KOPT-K1 (cell line): Measurements from ENCODE around the gene RSF1.

Source experiments
- H3K27ac ChIP-seq: fragments of 200-600 bp; sonication (generic); 2 replicates; pipeline ENCODE4 v1.5.1; 2016; ENCODE audit warnings: antibody characterized with exemption, mild to moderate bottlenecking, low read depth, low read length; ENCODE audit not compliant: poor library complexity, severe bottlenecking
- H3K36me3 ChIP-seq: fragments of 200-600 bp; sonication (generic); 2 replicates; pipeline ENCODE4 v1.5.1; 2017; ENCODE audit warnings: antibody characterized with exemption, mild to moderate bottlenecking, low read length, moderate library complexity; ENCODE audit not compliant: insufficient read depth
- H3K9me3 ChIP-seq: fragments of 200-600 bp; sonication (generic); 2 replicates; pipeline ENCODE4 v1.5.1; 2017; ENCODE audit warnings: antibody characterized with exemption, low read length, mild to moderate bottlenecking; ENCODE audit not compliant: insufficient read depth, poor library complexity, severe bottlenecking

The RSF1 gene

GRCh38 chr11:77699425-77699824 is 121.1 kb downstream of the RSF1 start:
- H3K27ac ChIP-seq: no peak overlapping the region
- H3K9me3 ChIP-seq: no peaks in the 10 kb centered on the region
- H3K36me3 ChIP-seq: peaks cover 64% of the 10 kb centered on the region

GRCh38 chr11:77698896-77699295 is 121.6 kb downstream of the RSF1 start:
- Histone ChIP-seq H3K36me3 (peaks cover 59% of the 10 kb centered on the region), H3K27ac (no peak overlapping the region), H3K9me3 (no peaks in the 10 kb centered on the region)

GRCh38 chr11:77697865-77698264 is 122.7 kb downstream of the RSF1 start:
- Histone ChIP-seq H3K27ac (no peak overlapping the region), H3K9me3 (no peaks in the 10 kb centered on the region), H3K36me3 (peaks cover 64% of the 10 kb centered on the region)

- Histone ChIP-seq H3K9me3 (no peaks in the 10 kb centered on the region), H3K27ac (no peak overlapping the region), H3K36me3 (peaks cover 73% of the 10 kb centered on the region)
Observed at GRCh38 chr11:77695417-77695816, 125.1 kb downstream of the RSF1 start.

GRCh38 chr11:77690649-77691048 is 129.9 kb downstream of the RSF1 start:
- peaks cover 80% of the 10 kb centered on the region for H3K36me3 ChIP-seq
- H3K9me3 ChIP-seq: no peaks in the 10 kb centered on the region

GRCh38 chr11:77687088-77687487 is 133.4 kb downstream of the RSF1 start:
- Histone ChIP-seq H3K27ac (no peak overlapping the region), H3K9me3 (no peaks in the 10 kb centered on the region), H3K36me3 (peaks cover 94% of the 10 kb centered on the region)

More at GRCh38 chr11:77690649-77691048, 129.9 kb downstream of the RSF1 start:
- no peak overlapping the region for H3K27ac ChIP-seq

GRCh38 chr11:77677138-77677537 is 143.4 kb downstream of the RSF1 start:
- Histone ChIP-seq H3K36me3 (peaks cover 95% of the 10 kb centered on the region), H3K27ac (no peak overlapping the region), H3K9me3 (no peaks in the 10 kb centered on the region)

- Histone ChIP-seq H3K27ac (no peak overlapping the region), H3K36me3 (peaks cover 98% of the 10 kb centered on the region), H3K9me3 (no peaks in the 10 kb centered on the region)
Observed at GRCh38 chr11:77672264-77672663, 148.3 kb downstream of the RSF1 start.

- no peak overlapping the region for H3K27ac ChIP-seq
- peaks cover 97% of the 10 kb centered on the region for H3K36me3 ChIP-seq
Observed at GRCh38 chr11:77669848-77670511, 150.5 kb downstream of the RSF1 start.

GRCh38 chr11:77668760-77669159 is 151.8 kb downstream of the RSF1 start:
- peaks cover 97% of the 10 kb centered on the region for H3K36me3 ChIP-seq
- no peaks in the 10 kb centered on the region for H3K9me3 ChIP-seq
- H3K27ac ChIP-seq: no peak overlapping the region

More at GRCh38 chr11:77669848-77670511, 150.5 kb downstream of the RSF1 start:
- H3K9me3 ChIP-seq: no peaks in the 10 kb centered on the region

- H3K36me3 ChIP-seq: peaks cover 73% of the 10 kb centered on the region
- H3K27ac ChIP-seq: no peak overlapping the region
- H3K9me3 ChIP-seq: no peaks in the 10 kb centered on the region
Observed at GRCh38 chr11:77665240-77665965, 155.1 kb downstream of the RSF1 start.

GRCh38 chr11:77661670-77662069 is 158.9 kb downstream of the RSF1 start:
- no peaks in the 10 kb centered on the region for H3K9me3 ChIP-seq
- peaks cover 36% of the 10 kb centered on the region for H3K36me3 ChIP-seq
- H3K27ac ChIP-seq: no peak overlapping the region

- H3K36me3 ChIP-seq: peaks cover 30% of the 10 kb centered on the region
- no peaks in the 10 kb centered on the region for H3K9me3 ChIP-seq
- no peak overlapping the region for H3K27ac ChIP-seq
Observed at GRCh38 chr11:77660947-77661346, 159.6 kb downstream of the RSF1 start.

- no peaks in the 10 kb centered on the region for H3K9me3 ChIP-seq
- no peak overlapping the region for H3K27ac ChIP-seq
- peaks cover 6% of the 10 kb centered on the region; the same call in 1 of the 2 replicates for H3K36me3 ChIP-seq
Observed at GRCh38 chr11:77658213-77659013, 162.1 kb downstream of the RSF1 start.

GRCh38 chr11:77656362-77656761 is 164.2 kb downstream of the RSF1 start:
- H3K27ac ChIP-seq: no peak overlapping the region
- no peaks in the 10 kb centered on the region for H3K36me3 ChIP-seq
- no peaks in the 10 kb centered on the region for H3K9me3 ChIP-seq
